ENCODE data around the gene RIPOR3.

Gene RIPOR3

GRCh38 chr20:50567860-50568548 is 123.3 kb downstream of the RIPOR3 start:
- DNase-seq, result peak; percentile 62

- no peak for DNase-seq
Observed at GRCh38 chr20:50565871-50566270, 125.5 kb downstream of the RIPOR3 start.

- DNase-seq, result no peak
Observed at GRCh38 chr20:50565383-50565782, 126.0 kb downstream of the RIPOR3 start.

- DNase-seq, result no peak
Observed at GRCh38 chr20:50563133-50563944, 128.0 kb downstream of the RIPOR3 start.

GRCh38 chr20:50562262-50562701 is 129.1 kb downstream of the RIPOR3 start:
- no peak for DNase-seq

GRCh38 chr20:50561379-50562078 is 129.8 kb downstream of the RIPOR3 start:
- peak; percentile 89 for DNase-seq

- no peak for DNase-seq
Observed at GRCh38 chr20:50560867-50561266, 130.5 kb downstream of the RIPOR3 start.

- no peak for DNase-seq
Observed at GRCh38 chr20:50559856-50560638, 131.3 kb downstream of the RIPOR3 start.

- no peak for DNase-seq
Observed at GRCh38 chr20:50559149-50559548, 132.2 kb downstream of the RIPOR3 start.

GRCh38 chr20:50558483-50558925 is 132.8 kb downstream of the RIPOR3 start:
- DNase-seq, result no peak

GRCh38 chr20:50557549-50558134 is 133.7 kb downstream of the RIPOR3 start:
- DNase-seq, result no peak

- DNase-seq, result no peak
Observed at GRCh38 chr20:50555662-50556061, 135.7 kb downstream of the RIPOR3 start.

- DNase-seq, result peak; percentile 30
Observed at GRCh38 chr20:50554694-50555579, 136.4 kb downstream of the RIPOR3 start.

GRCh38 chr20:50552979-50553378 is 138.4 kb downstream of the RIPOR3 start:
- no peak for DNase-seq

GRCh38 chr20:50551288-50551687 is 140.1 kb downstream of the RIPOR3 start:
- peak; percentile 71 for DNase-seq

- no peak for DNase-seq
Observed at GRCh38 chr20:50550531-50550930, 140.8 kb downstream of the RIPOR3 start.

- DNase-seq, result no peak
Observed at GRCh38 chr20:50548396-50548795, 142.9 kb downstream of the RIPOR3 start.

GRCh38 chr20:50547964-50548363 is 143.4 kb downstream of the RIPOR3 start:
- DNase-seq, result peak; percentile 53

GRCh38 chr20:50546729-50547314 is 144.5 kb downstream of the RIPOR3 start:
- DNase-seq, result peak; percentile 66

- no peak for DNase-seq
Observed at GRCh38 chr20:50545126-50545525, 146.2 kb downstream of the RIPOR3 start.

- DNase-seq, result no peak
Observed at GRCh38 chr20:50543326-50543725, 148.0 kb downstream of the RIPOR3 start.

Measured in activated CD4-positive, alpha-beta T cell treated with anti-CD3 and anti-CD28 coated beads, Interleukin-10, Interleukin-2, amounts not matched to agents 100 ng/mL and 50 ng/mL, durations not matched to agents 16 hours and 8 hours (primary cell).